Panc1 (cell line): ENCODE results near the gene GAL3ST3.

ENCODE experiments used
- CTCF ChIP-seq: fragments of 450-650 bp; IDR thresholded peaks from 2 replicates; pipeline ENCODE4 v1.5.1; 2017; ENCODE audit warnings: mild to moderate bottlenecking
- POLR2AphosphoS5 ChIP-seq: IDR thresholded peaks from 2 replicates; pipeline ENCODE4 v1.6.1; 2012; ENCODE audit warnings: mild to moderate bottlenecking, low read depth, low read length, moderate library complexity
- SIN3A ChIP-seq: IDR thresholded peaks from 2 replicates; pipeline ENCODE4 v1.6.1; 2012; ENCODE audit warnings: low read depth, mild to moderate bottlenecking, low read length, moderate library complexity, borderline replicate concordance; ENCODE audit not compliant: insufficient read depth

GRCh38 chr11:66004186-66004585, 44.8 kb downstream of the GAL3ST3 start:
- TF ChIP-seq POLR2AphosphoS5 (no peak), CTCF (no peak), SIN3A (no peak)
